Ovary (tissue), 9 donors: ENCODE results near the gene SMIM24. TPM values are rescaled to one million over a fixed set of nuclear protein-coding genes. Genes with fewer than 3 reads are reported as not detected.

Experiments used
- DNase-seq, 5 donors: peaks; one replicate each; pipeline ENCODE4 v3.0.0-alpha.2; 2019 to 2020
- H3K27ac ChIP-seq, 2 donors: fragments of 200-600 bp; one replicate each; pipeline versions ENCODE4 v1.5.1 to v1.8.0; 2019 to 2022
- H3K27me3 ChIP-seq: fragments of 200-600 bp; one replicate; pipeline ENCODE4 v1.8.0; 2022
- H3K36me3 ChIP-seq: fragments of 200-600 bp; sonication (generic); one replicate; pipeline ENCODE4 v1.5.1; 2019
- H3K4me1 ChIP-seq: one replicate; pipeline ENCODE4 v1.8.1; 2013; ENCODE audit warnings: mild to moderate bottlenecking, moderate library complexity; ENCODE audit not compliant: insufficient read depth
- H3K4me3 ChIP-seq: fragments of 200-600 bp; sonication (generic); one replicate; pipeline ENCODE4 v1.5.1; 2017
- H3K9me3 ChIP-seq, 2 donors: fragments of 200-600 bp in 1 of 2; sonication (generic) in 1 of 2; one replicate each; pipeline versions ENCODE4 v1.5.1 to v1.8.1; 2013 to 2019; ENCODE audit warnings: mild to moderate bottlenecking in 1 of 2, moderate library complexity in 1 of 2
- CTCF ChIP-seq, 3 donors: fragments of 450-650 bp in 2 of 3; fragments of 200-600 bp in 1 of 3; IDR thresholded peaks; one replicate each; pipeline versions ENCODE4 v1.5.1 to v1.8.0; 2016 to 2022; ENCODE audit warnings: antibody characterized with exemption in 3 of 3, mild to moderate bottlenecking in 1 of 3
- EP300 ChIP-seq: sonication (generic); formaldehyde crosslinking; IDR thresholded peaks from one replicate; pipeline ENCODE4 v1.6.1; 2017; ENCODE audit warnings: antibody characterized with exemption
- POLR2A ChIP-seq: fragments of 450-650 bp; IDR thresholded peaks from one replicate; pipeline ENCODE4 v1.6.1; 2017; ENCODE audit warnings: antibody characterized with exemption, mild to moderate bottlenecking, moderate library complexity
- WGBS, 3 donors: extraction: QIAGEN DNeasy Blood & Tissue Kit in 1 of 3; methylation state at CpG; one replicate each; pipeline versions ENCODE4 v1.1.5 to v1.1.7; 2013 to 2017; 5-methylcytosine and 5-hydroxymethylcytosine counted together
- intact Hi-C, 4 donors: fragments of 100-400 bp; cut with DNase I; formaldehyde crosslinking; loops; one replicate each; pipeline versions ENCODE4 v1.11.0 to v1.15.1; 2022 to 2023
- polyA plus RNA-seq, 2 donors: library from polyadenylated mRNA; stranded (reverse); fragments of 200-250 nt in 1 of 2; fragments of 350-450 nt in 1 of 2; fragmentation: Illumina TruSeq in 1 of 2; extraction: RNeasy Lipid Tissue Mini Kit (QIAGEN cat#74804) in 1 of 2; gene quantifications; one replicate each; pipeline ENCODE4 v1.2.3, GENCODE V29; 2013 to 2014
- total RNA-seq, 7 donors: library from RNA; depleted of rRNA in 2 of 7; stranded (reverse); fragments of >200 nt in 2 of 7; fragmentation: NEBNext Ultra II Directional in 3 of 7; extraction: Animal tissue kit (Norgen Biotek cat#: 25700) in 3 of 7; gene quantifications; one replicate each; pipeline versions ENCODE4 v1.1.0 to v1.2.4, GENCODE V29; 2016 to 2023
- donor health status: DM: no; HTN: no; CAD: no; lungs with moderate emphysema.
- donor health status: DM: no; HTN: no; CAD: no.
- donor health status: Bipolar disorder and iron deficiency.
- donor health status: DM: yes; HTN: yes; CAD: no.
- donor health status: DM: no; HTN: no; CAD: no.
- donor health status: DM: yes; HTN: yes; CAD: no.

SMIM24 gene
- total and polyA plus RNA-seq, 9 donors, result 0.10 to 2.6 (median 0.94) TPM; not detected in 3

DNA sequence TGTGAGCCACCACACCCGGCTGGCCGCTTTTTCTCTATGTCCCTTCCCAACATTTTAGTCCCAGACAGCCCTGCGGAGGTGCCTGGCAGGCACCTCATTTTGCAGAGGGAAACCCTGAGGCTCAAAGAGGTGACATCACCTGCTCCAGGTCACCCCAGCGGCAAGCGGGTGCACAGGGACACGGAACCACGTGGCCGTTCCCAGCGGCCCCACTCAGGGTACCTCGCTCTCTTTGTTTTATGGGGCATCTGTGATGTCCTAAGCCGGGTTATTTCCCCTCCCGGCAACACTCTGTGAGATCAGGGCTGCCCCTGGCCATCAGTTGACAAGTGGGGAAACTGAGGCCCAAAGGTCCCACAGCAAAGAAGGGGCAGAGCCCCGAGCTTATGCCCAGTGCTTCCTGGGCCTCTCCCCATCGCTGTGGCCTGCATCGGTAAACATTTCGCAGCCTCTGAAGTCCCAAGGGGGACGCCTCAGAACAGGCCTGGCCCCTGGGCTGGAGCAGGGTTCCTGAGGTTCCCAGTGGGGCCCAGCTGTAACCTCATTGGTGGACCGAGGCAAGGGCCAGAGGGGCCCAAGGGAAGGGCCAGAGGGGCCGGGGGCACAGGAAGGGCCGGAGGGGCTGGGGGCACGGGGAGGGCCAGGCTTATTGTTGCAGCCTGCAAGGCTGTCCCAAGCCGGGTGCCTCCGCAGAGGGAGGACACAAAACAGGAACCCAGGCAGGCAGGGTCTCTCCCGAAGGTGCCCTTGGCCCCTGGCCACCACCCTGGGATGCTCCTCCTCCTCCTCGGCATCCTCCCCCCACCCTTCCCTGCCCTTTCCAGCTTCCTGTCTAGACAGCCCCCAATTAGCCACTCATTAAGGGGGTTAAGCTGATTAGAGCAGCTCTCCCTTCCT lies 39.0 kb downstream of the SMIM24 start:
- Histone ChIP-seq H3K4me3 (no peak overlapping the region), H3K27me3 (no peaks in the 10 kb centered on the region), H3K36me3 (no peaks in the 10 kb centered on the region), H3K27ac (no peak overlapping the region), H3K4me1 (peaks cover 1% of the 10 kb centered on the region), H3K9me3 (no peaks in the 10 kb centered on the region)
- TF ChIP-seq POLR2A, result no peak
- TF ChIP-seq CTCF (IDR thresholded peaks at IDR 0.05), result no peak
- no peak for TF ChIP-seq EP300
- no peak for DNase-seq
- intact Hi-C loops, result no loop called here
- WGBS, 3 donors, result 74 to 79% (median 75%) methylated on average over 25 of the region's 25 CpGs

- peak in 1 of 5 donors; percentile 41 for DNase-seq
- peaks cover 5% of the 10 kb centered on the region for H3K4me1 ChIP-seq
Observed at GRCh38 chr19:3440082-3440481, 40.2 kb downstream of the SMIM24 start.

GRCh38 chr19:3434630-3435553 lies 45.4 kb downstream of the SMIM24 start:
- Histone ChIP-seq H3K4me3 (peak overlapping the region; percentile 38), H3K27me3 (no peaks in the 10 kb centered on the region), H3K9me3 (no peaks in the 10 kb centered on the region), H3K4me1 (peaks cover 10% of the 10 kb centered on the region), H3K36me3 (no peaks in the 10 kb centered on the region), H3K27ac (peak overlapping the region; percentile 69 to 81)
- WGBS, 3 donors, result 4 to 5% (median 4%) methylated on average over 61 to 67 of the region's 67 CpGs
- intact Hi-C loops, result loop anchor here in 3 of 4 donors (5.0 to 10.0 kb wide), 3 partner anchors 32 to 100 kb away; no protein-coding TSS in a partner anchor
- DNase-seq, result peak; percentile 92 to 96 (median 95)
- TF ChIP-seq POLR2A (no peak), CTCF (IDR thresholded peaks at IDR 0.05) (peak in 1 of 3 donors; percentile 11), EP300 (peak; percentile 10)

More at GRCh38 chr19:3440082-3440481, 40.2 kb downstream of the SMIM24 start:
- TF ChIP-seq CTCF (IDR thresholded peaks at IDR 0.05), result no peak
- no peak for TF ChIP-seq EP300
- no peak for TF ChIP-seq POLR2A
- no peaks in the 10 kb centered on the region for H3K9me3 ChIP-seq
- H3K4me3 ChIP-seq, result no peak overlapping the region
- 75 to 76% (median 76%) methylated on average over 12 to 13 of the region's 13 CpGs for WGBS, 3 donors
- intact Hi-C loops, result no loop called here
- no peak overlapping the region for H3K27ac ChIP-seq
- H3K36me3 ChIP-seq, result no peaks in the 10 kb centered on the region
- no peaks in the 10 kb centered on the region for H3K27me3 ChIP-seq
